ENCODE measurements around the gene AJUBA.
"Not testable (repeated sequence)": the region's sequence is repeated elsewhere in the genome, so short reads cannot be mapped to it uniquely, and the experiment has no call there.

Gene AJUBA

GRCh38 chr14:22982477-22983245 is at the start of gene AJUBA:
AJUBA (minus strand) TSS chr14:22982551; CDS start chr14:22982266, 285 bp downstream.
- DNase-seq (ENCODE audit: extremely low read depth in 1 of 2, low read depth in 1 of 2), result peak; percentile 33 to 60

- DNase-seq (ENCODE audit: extremely low read depth in 1 of 2, low read depth in 1 of 2), result no peak
Measured at GRCh38 chr14:23030936-23031335, 48.6 kb upstream of the AJUBA start.

GRCh38 chr14:23028799-23029198 is 46.4 kb upstream of the AJUBA start:
- no peak for DNase-seq (ENCODE audit: extremely low read depth in 1 of 2, low read depth in 1 of 2)

DNA sequence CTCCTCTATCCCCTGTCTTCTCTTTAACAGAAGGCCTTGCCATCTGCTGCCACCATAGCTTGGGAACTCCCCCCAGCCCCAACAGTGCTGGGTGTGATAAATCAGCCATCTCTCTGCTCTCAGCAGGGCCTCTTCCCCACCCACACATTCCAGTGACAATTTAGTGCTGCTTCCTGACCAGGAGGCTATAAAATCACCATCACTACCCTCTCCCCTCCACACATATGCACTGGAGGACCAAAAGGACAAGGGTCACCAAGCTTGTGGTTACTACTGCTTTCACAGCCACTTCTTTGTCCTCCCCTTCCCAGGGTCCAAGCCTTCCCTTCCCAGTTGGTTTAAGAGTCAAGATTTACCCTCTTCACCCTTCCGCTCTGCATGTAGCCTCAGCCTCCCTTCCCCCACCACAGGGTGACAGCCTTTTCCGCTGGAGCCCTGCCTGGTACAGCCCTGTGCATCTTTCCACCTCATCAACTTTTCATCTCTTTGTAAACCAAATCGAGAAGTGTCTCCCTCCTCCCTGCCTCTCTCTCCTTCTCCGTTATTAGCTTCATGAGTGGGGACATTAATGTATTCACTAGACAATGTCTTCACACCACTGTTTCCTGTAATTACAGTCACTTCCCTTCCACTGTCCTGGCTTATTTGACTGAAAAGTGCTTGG is 42.9 kb upstream of the AJUBA start:
- DNase-seq (ENCODE audit: extremely low read depth in 1 of 2, low read depth in 1 of 2), result no peak

DNA sequence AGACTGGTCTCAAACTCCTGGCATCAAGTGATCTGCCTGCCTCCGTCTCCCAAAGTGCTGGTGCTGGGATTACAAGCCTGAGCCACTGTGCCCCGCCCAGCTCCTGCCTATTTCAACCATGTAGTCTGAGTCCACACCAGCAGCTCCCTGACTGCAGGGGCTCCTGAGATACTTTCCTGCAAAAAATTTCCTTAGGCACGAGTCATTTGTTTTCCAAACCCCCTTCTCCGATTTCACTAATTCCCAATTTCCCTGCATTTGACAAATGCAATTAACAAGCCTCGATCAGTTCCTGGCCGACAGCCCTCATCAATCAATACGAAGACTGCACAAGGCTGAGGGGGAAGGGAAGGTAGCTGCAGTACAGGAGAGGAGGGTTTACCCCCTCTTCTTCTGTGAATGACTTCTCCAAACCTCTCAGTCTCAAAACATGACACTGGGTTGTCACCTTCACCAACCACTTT is 42.3 kb upstream of the AJUBA start:
- DNase-seq (ENCODE audit: extremely low read depth in 1 of 2, low read depth in 1 of 2), result no peak

DNA sequence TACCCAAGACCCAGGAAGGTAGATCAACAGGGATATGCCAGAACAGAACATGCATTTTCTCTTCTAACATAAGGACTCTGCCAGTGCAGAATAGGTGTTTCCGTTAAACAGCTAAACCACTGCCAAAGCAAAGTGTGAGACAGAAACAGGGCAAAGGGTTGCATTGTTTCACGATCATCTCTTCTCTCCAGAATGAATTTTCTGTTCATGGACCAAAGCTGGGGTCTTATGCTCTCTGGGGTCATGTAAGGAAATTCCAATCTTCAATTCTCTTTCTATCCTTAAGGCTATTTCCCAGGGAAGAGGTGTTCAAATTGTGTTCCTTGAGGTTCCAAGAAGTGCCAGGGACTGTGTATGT is 41.4 kb upstream of the AJUBA start:
- DNase-seq (ENCODE audit: extremely low read depth in 1 of 2, low read depth in 1 of 2), result no peak

DNA sequence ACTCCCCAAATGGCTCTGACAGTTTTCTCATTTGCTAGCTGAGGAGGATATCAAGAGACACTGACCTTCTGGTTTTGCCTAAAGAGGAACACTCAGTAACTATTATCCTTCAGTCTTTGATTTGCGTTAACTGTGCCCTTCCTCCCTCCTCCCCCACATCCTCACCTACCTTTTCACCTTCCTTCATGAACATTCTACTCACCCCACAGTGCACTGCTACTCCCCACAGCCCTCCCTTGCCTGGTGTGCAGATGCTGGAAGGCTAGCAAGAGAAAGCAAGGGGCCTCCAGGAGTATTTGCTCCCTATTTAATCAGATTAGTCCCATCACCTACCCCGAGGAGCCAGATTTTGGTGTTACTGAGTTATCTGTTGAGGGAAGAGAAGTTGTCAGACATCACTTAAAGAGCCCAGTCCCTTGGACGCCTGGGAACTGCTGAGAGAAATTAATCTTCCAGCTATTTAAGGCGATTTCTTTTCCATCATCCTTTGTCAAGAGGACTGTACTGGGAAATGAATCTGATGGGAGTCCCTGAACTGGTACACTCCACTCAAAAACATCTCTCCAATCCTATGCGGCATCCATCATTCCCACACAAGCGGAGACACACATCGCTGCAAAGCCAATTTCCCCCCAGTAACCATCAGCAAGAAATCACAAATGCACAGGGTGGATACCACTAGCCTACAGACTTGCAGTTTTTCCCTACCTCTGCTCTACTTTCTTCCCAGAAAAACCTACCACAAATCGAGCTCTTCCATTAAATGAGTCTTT is 40.9 kb upstream of the AJUBA start:
- no peak for DNase-seq (ENCODE audit: extremely low read depth in 1 of 2, low read depth in 1 of 2)

GRCh38 chr14:23021889-23022442 is 39.6 kb upstream of the AJUBA start:
- no peak for DNase-seq (ENCODE audit: extremely low read depth in 1 of 2, low read depth in 1 of 2)

- DNase-seq (ENCODE audit: extremely low read depth in 1 of 2, low read depth in 1 of 2), result no peak
Measured at GRCh38 chr14:23021434-23021833, 39.1 kb upstream of the AJUBA start.

- DNase-seq (ENCODE audit: extremely low read depth in 1 of 2, low read depth in 1 of 2), result no peak
Measured at GRCh38 chr14:23020143-23021128, 38.1 kb upstream of the AJUBA start.

GRCh38 chr14:23018107-23018506 is 35.8 kb upstream of the AJUBA start:
- DNase-seq (ENCODE audit: extremely low read depth in 1 of 2, low read depth in 1 of 2), result no peak

GRCh38 chr14:23017091-23017490 is 34.7 kb upstream of the AJUBA start:
- no peak for DNase-seq (ENCODE audit: extremely low read depth in 1 of 2, low read depth in 1 of 2)

- no peak for DNase-seq (ENCODE audit: extremely low read depth in 1 of 2, low read depth in 1 of 2)
Measured at GRCh38 chr14:23015618-23016017, 33.3 kb upstream of the AJUBA start.

GRCh38 chr14:23013749-23014054 is 31.4 kb upstream of the AJUBA start:
- DNase-seq (ENCODE audit: extremely low read depth in 1 of 2, low read depth in 1 of 2), result not testable (repeated sequence)

GRCh38 chr14:23013054-23013748 is 30.9 kb upstream of the AJUBA start:
- no peak for DNase-seq (ENCODE audit: extremely low read depth in 1 of 2, low read depth in 1 of 2)

DNA sequence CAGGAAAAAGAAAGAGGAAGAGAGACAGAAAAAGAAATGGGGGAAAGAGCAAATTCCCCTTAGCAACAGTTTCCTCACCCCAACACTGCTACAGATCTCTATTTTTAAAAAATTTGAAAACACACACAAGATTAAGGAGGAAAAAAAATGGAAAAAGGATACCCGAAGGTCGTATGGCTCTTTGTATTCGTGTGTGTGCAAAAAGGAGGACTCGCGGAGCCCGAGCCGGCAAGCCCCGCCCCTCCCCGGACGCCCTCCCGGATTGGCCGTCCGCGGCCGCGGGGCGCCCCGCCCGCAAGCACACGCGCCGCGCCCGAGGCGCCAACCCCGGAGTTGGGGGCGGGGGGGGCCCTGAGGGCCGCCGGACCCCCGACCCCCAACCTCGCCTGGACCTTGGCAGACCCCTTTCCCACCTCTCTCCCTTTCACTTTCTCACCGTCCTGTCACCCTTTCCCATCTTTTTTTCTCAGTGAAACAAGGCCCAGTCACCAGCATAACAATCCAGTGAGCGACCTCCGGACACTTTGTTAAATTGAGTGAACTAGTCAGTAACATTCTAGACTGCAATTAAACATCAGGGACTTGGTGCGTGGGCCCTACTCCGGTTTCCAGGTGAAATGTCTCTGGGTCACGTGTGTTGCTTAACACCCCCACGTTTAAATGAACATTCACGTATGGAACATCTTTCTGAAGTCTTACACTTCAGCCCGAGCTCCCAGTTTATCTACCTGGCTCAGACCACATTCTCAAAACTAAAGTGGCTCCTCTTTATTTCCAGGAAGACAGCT is 27.8 kb upstream of the AJUBA start, which contains the start of gene C14orf93:
C14orf93 (minus strand) TSS at position 205 of the 788 bp plus-strand sequence. CDS start 11,120 bp downstream, outside the sequence.
- DNase-seq (ENCODE audit: extremely low read depth in 1 of 2, low read depth in 1 of 2), result peak; percentile 34 to 70

DNA sequence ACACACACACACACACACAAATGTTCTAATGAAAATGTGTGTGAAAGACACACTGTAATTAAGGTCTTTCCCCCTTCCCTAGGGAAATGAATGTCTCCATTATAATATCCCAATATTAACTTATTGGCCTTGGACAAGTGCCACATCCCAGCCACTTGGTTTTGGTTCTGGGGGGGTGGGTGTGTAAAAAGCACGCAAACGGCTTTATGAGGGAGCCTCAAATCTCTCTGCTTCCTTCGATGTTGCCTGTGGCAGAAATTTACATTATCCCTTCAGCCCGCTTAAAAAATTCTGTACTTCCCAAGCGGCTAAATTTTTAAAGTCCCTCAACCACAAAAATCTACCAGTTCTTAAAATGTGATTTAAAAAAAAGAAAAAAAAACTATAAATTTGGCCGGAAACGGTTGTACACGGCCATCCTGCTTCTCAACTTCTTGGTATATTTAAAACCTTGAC is 27.2 kb upstream of the AJUBA start:
- no peak for DNase-seq (ENCODE audit: extremely low read depth in 1 of 2, low read depth in 1 of 2)

GRCh38 chr14:23008831-23009230 is 26.5 kb upstream of the AJUBA start:
- DNase-seq (ENCODE audit: extremely low read depth in 1 of 2, low read depth in 1 of 2), result no peak

All from activated CD8-positive, alpha-beta memory T cell treated with anti-CD3 and anti-CD28 coated beads for 1 hour (primary cell).